ENCODE results near the gene MKI67.
A peak's percentile ranks its signal among the peaks of the same experiment; 100 is the strongest.
"Not testable (repeated sequence)": the region's sequence is repeated elsewhere in the genome, so short reads cannot be mapped to it uniquely, and the experiment has no call there.

Gene MKI67

GRCh38 chr10:128158021-128158795, 32.0 kb upstream of the MKI67 start:
- ATAC-seq (ENCODE audit: low read depth) (no peak), DNase-seq (ENCODE audit: low spot score in 2 of 2) (no peak)
- peaks cover 12% of the 10 kb centered on the region for H3K27me3 Mint-ChIP-seq
- H3K4me3 Mint-ChIP-seq = no peak overlapping the region
- H3K27ac Mint-ChIP-seq = no peak overlapping the region
- H3K4me1 Mint-ChIP-seq = peaks cover 5% of the 10 kb centered on the region
- H3K36me3 Mint-ChIP-seq = peaks cover 2% of the 10 kb centered on the region
- H3K9me3 Mint-ChIP-seq = peaks cover 2% of the 10 kb centered on the region

GRCh38 chr10:128156999-128157755, 31.0 kb upstream of the MKI67 start:
- ATAC-seq (ENCODE audit: low read depth) = no peak
- DNase-seq (ENCODE audit: low spot score in 2 of 2) = no peak
- Mint-ChIP-seq H3K36me3 (peaks cover 2% of the 10 kb centered on the region), H3K9me3 (peaks cover 2% of the 10 kb centered on the region), H3K27me3 (peaks cover 15% of the 10 kb centered on the region), H3K4me1 (peaks cover 5% of the 10 kb centered on the region), H3K27ac (no peak overlapping the region), H3K4me3 (no peak overlapping the region)

GRCh38 chr10:128152741-128153580, 26.7 kb upstream of the MKI67 start:
- Mint-ChIP-seq H3K27ac (no peak overlapping the region), H3K9me3 (no peaks in the 10 kb centered on the region), H3K27me3 (peaks cover 21% of the 10 kb centered on the region), H3K4me1 (no peaks in the 10 kb centered on the region), H3K4me3 (no peak overlapping the region), H3K36me3 (no peaks in the 10 kb centered on the region)
- no peak for DNase-seq (ENCODE audit: low spot score in 2 of 2)
- ATAC-seq (ENCODE audit: low read depth) = no peak

GRCh38 chr10:128151031-128151430, 24.8 kb upstream of the MKI67 start:
- Mint-ChIP-seq H3K4me3 (no peak overlapping the region), H3K27me3 (peaks cover 15% of the 10 kb centered on the region)
- no peak for DNase-seq (ENCODE audit: low spot score in 2 of 2)

GRCh38 chr10:128150561-128150960, 24.3 kb upstream of the MKI67 start:
- Mint-ChIP-seq H3K27me3 (peaks cover 10% of the 10 kb centered on the region), H3K4me3 (no peak overlapping the region), H3K36me3 (peaks cover 4% of the 10 kb centered on the region), H3K9me3 (peaks cover 5% of the 10 kb centered on the region), H3K27ac (no peak overlapping the region), H3K4me1 (peaks cover 8% of the 10 kb centered on the region)
- DNase-seq (ENCODE audit: low spot score in 2 of 2) (no peak), ATAC-seq (ENCODE audit: low read depth) (no peak)

More at GRCh38 chr10:128151031-128151430, 24.8 kb upstream of the MKI67 start:
- Mint-ChIP-seq H3K9me3 (peaks cover 3% of the 10 kb centered on the region), H3K4me1 (peaks cover 8% of the 10 kb centered on the region), H3K27ac (no peak overlapping the region), H3K36me3 (peaks cover 4% of the 10 kb centered on the region)
- no peak for ATAC-seq (ENCODE audit: low read depth)

- peak overlapping the region; percentile 47 for H3K4me3 Mint-ChIP-seq
- peaks cover 9% of the 10 kb centered on the region for H3K27me3 Mint-ChIP-seq
- DNase-seq (ENCODE audit: low spot score in 2 of 2) (peak; percentile 62 to 64), ATAC-seq (ENCODE audit: low read depth) (peak; percentile 73)
- peaks cover 5% of the 10 kb centered on the region for H3K9me3 Mint-ChIP-seq
- peaks cover 4% of the 10 kb centered on the region for H3K36me3 Mint-ChIP-seq
- no peak overlapping the region for H3K27ac Mint-ChIP-seq
- peaks cover 8% of the 10 kb centered on the region for H3K4me1 Mint-ChIP-seq
These were observed 23.8 kb upstream of the MKI67 start for GRCh38 chr10:128150045-128150493.

GRCh38 chr10:128149267-128150014, 23.2 kb upstream of the MKI67 start:
- H3K4me3 Mint-ChIP-seq = peak overlapping the region; percentile 24
- peaks cover 8% of the 10 kb centered on the region for H3K4me1 Mint-ChIP-seq
- peaks cover 4% of the 10 kb centered on the region for H3K36me3 Mint-ChIP-seq
- no peak overlapping the region for H3K27ac Mint-ChIP-seq
- peaks cover 9% of the 10 kb centered on the region for H3K27me3 Mint-ChIP-seq
- no peak for ATAC-seq (ENCODE audit: low read depth)
- peaks cover 5% of the 10 kb centered on the region for H3K9me3 Mint-ChIP-seq
- DNase-seq (ENCODE audit: low spot score in 2 of 2) = no peak

- DNase-seq (ENCODE audit: low spot score in 2 of 2) = no peak
- Mint-ChIP-seq H3K27ac (peak overlapping the region; percentile 88), H3K4me1 (peaks cover 8% of the 10 kb centered on the region)
These were observed 21.4 kb upstream of the MKI67 start for GRCh38 chr10:128147669-128148068.

GRCh38 chr10:128147064-128147463, 20.8 kb upstream of the MKI67 start:
- DNase-seq (ENCODE audit: low spot score in 2 of 2) (peak in 1 of 2 donors; percentile 53), ATAC-seq (ENCODE audit: low read depth) (peak; percentile 90)
- peaks cover 4% of the 10 kb centered on the region for H3K27me3 Mint-ChIP-seq
- peaks cover 4% of the 10 kb centered on the region for H3K36me3 Mint-ChIP-seq
- H3K4me1 Mint-ChIP-seq = peaks cover 8% of the 10 kb centered on the region
- H3K9me3 Mint-ChIP-seq = peaks cover 5% of the 10 kb centered on the region
- H3K27ac Mint-ChIP-seq = peak overlapping the region; percentile 88
- H3K4me3 Mint-ChIP-seq = no peak overlapping the region

More at GRCh38 chr10:128147669-128148068, 21.4 kb upstream of the MKI67 start:
- ATAC-seq (ENCODE audit: low read depth) = no peak
- no peak overlapping the region for H3K4me3 Mint-ChIP-seq
- H3K36me3 Mint-ChIP-seq = peaks cover 4% of the 10 kb centered on the region
- H3K9me3 Mint-ChIP-seq = peaks cover 5% of the 10 kb centered on the region
- H3K27me3 Mint-ChIP-seq = peaks cover 6% of the 10 kb centered on the region

- ATAC-seq (ENCODE audit: low read depth) (no peak), DNase-seq (ENCODE audit: low spot score in 2 of 2) (no peak)
- no peak overlapping the region for H3K27ac Mint-ChIP-seq
- H3K4me1 Mint-ChIP-seq = peaks cover 8% of the 10 kb centered on the region
- H3K36me3 Mint-ChIP-seq = peaks cover 4% of the 10 kb centered on the region
- peaks cover 5% of the 10 kb centered on the region for H3K9me3 Mint-ChIP-seq
- H3K27me3 Mint-ChIP-seq = peaks cover 2% of the 10 kb centered on the region
- H3K4me3 Mint-ChIP-seq = no peak overlapping the region
These were observed 18.3 kb upstream of the MKI67 start for GRCh38 chr10:128144547-128144946.

- peaks cover 5% of the 10 kb centered on the region for H3K9me3 Mint-ChIP-seq
- H3K36me3 Mint-ChIP-seq = peaks cover 4% of the 10 kb centered on the region
- H3K27me3 Mint-ChIP-seq = peaks cover 2% of the 10 kb centered on the region
- no peak overlapping the region for H3K4me3 Mint-ChIP-seq
- H3K27ac Mint-ChIP-seq = no peak overlapping the region
- ATAC-seq (ENCODE audit: low read depth) = no peak
- peaks cover 8% of the 10 kb centered on the region for H3K4me1 Mint-ChIP-seq
- DNase-seq (ENCODE audit: low spot score in 2 of 2) = no peak
These were observed 17.3 kb upstream of the MKI67 start for GRCh38 chr10:128143531-128143930.

- peaks cover 2% of the 10 kb centered on the region for H3K27me3 Mint-ChIP-seq
- no peak overlapping the region for H3K4me3 Mint-ChIP-seq
- no peak for ATAC-seq (ENCODE audit: low read depth)
- no peaks in the 10 kb centered on the region for H3K36me3 Mint-ChIP-seq
- no peaks in the 10 kb centered on the region for H3K4me1 Mint-ChIP-seq
- H3K27ac Mint-ChIP-seq = no peak overlapping the region
- H3K9me3 Mint-ChIP-seq = no peaks in the 10 kb centered on the region
- DNase-seq (ENCODE audit: low spot score in 2 of 2) = no peak
These were observed 14.2 kb upstream of the MKI67 start for GRCh38 chr10:128140425-128140824.

- not testable (repeated sequence) for H3K27ac Mint-ChIP-seq; H3K27me3 Mint-ChIP-seq; H3K36me3 Mint-ChIP-seq; ATAC-seq (ENCODE audit: low read depth); H3K4me3 Mint-ChIP-seq; H3K4me1 Mint-ChIP-seq; DNase-seq (ENCODE audit: low spot score in 2 of 2); H3K9me3 Mint-ChIP-seq
These were observed 12.2 kb upstream of the MKI67 start for GRCh38 chr10:128138429-128138828.
